ENCODE results near the gene UGT1A5.

Gene UGT1A5

GRCh38 chr2:233791151-233791882, 78.6 kb downstream of the UGT1A5 start:
- no peak for DNase-seq

- no peak for DNase-seq
Observed at GRCh38 chr2:233791883-233792329, 79.2 kb downstream of the UGT1A5 start.

- no peak for DNase-seq
Observed at GRCh38 chr2:233792720-233793119, 80.0 kb downstream of the UGT1A5 start.

DNA sequence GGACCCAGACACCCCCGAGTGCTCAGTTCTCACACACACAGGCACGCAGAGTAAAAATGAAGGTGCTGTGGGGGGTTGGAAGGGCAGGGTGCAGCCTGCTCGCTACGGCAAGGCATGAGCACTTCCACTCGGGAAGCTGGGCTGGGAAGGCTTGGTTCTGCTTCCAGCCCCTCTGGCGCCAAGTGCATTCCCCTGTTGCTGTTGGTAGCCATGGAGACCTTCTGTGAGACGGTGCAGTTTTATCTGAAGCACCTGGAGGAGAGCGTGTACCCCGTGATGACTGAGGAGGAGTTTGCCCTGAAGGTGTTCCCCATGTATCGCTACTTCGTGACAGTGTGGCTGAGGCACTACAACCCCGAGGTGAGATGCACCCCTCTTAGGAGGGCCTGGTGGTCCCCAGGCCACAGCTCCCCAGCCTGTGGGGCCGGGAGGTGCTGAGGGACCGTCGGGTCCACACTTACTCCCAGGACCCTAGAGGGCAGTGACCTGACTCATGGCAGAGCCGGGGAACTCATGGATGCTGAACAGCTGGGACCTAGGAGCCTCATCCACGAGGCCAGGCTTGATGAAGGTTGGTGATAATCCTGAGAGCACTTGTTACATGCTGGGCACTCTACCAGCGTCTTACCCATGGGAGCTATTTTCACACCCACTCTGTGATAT, 80.9 kb downstream of the UGT1A5 start:
- DNase-seq, result no peak

- DNase-seq, result no peak
Observed at GRCh38 chr2:233794128-233794658, 81.5 kb downstream of the UGT1A5 start.

DNA sequence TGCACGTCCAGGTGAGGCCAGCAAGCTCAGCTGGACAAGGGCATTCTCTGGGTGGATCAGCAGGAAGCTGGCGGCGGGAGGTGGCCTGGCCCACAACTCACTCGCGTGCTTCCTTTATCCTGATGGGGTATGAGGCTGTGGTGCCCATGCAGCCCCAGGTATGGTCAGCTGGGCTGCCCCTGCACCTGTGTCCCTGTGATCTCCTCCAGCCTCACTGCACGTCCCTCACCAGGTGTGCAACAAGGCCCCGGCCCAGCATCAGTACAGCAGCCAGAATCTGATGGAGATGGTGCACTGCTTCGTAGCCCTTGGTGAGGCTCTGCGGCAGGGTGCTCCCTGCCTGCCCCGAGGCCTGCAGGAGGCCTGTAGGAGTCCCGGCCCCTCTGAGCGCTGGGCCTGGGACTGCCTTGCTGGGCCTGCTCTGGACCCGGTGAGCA, 83.0 kb downstream of the UGT1A5 start:
- no peak for DNase-seq

- DNase-seq, result no peak
Observed at GRCh38 chr2:233796254-233796653, 83.5 kb downstream of the UGT1A5 start.

DNA sequence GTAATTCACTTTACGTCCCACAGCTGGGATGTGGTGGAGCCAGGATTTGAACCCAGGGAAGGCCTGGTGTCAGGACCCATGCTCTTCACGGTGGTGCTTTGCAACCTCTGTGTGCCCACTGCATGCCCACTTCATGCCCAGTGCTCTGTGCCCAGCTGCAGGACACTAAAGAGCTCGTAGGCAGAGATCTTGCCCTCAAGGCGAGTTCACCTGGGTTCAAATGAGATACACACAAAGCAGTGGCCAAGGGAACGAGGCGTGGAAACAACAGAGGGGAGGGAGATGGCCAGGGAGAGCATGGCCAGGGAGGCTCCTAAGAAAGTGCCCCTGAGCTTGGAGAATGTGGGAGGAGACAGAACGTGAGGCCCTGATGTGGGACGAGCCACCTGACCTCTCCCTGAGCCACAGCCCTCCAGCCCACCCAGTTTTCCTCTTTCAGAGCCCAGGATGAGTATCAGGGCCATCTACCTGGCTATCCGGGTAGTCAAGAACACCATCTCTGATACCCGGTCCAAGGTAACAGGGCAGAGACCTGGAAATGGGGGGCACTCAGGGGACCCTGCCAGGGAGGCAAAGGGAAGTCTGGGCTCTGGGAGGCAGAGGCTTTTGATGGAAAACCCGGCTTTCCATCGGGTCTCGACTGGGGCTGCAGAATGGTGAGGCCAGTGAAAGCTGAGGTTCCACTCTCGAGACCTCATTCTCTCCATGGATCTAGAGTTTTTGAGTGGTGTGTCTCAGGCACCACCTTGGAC, 85.8 kb downstream of the UGT1A5 start:
- DNase-seq, result no peak

- DNase-seq, result no peak
Observed at GRCh38 chr2:233799087-233799665, 86.5 kb downstream of the UGT1A5 start.

DNA sequence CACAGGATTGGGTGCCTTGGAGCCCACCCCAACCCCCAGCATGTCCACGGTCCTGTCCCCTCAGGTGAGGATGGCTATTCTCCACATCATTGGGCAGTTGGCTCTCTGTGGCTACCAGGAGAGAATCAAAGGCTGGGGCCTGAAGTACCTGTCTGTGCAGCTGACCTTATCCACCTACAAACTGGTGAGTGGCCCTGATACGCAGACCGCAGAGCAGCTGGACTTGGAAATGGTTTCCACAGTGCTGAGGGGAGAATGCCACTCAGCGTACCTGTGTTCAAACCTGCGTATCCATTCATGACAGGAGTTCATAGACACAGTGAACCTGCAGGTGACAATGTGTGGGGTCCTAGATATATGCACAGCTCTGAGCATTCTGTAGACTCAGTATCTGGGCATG, 87.0 kb downstream of the UGT1A5 start:
- no peak for DNase-seq

DNA sequence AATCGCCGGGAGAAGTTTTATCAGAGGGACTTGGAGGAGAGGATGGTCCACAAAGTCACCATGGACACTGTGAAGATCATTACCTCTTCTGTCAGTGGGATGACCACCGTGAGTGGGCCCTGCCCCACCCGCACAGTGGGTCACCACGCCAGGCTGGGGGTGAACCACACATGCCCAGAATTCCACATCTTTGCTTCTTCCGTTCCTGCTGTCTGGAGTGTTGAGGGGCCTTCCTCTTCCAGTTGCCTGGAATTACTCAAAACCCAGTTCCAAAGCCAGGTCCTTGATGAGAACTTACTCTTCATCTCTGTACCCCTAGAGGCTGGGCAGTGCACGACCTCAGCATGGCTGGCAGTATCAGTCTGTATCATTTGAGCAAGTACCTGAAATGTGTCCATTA, 87.5 kb downstream of the UGT1A5 start:
- DNase-seq, result no peak

DNA sequence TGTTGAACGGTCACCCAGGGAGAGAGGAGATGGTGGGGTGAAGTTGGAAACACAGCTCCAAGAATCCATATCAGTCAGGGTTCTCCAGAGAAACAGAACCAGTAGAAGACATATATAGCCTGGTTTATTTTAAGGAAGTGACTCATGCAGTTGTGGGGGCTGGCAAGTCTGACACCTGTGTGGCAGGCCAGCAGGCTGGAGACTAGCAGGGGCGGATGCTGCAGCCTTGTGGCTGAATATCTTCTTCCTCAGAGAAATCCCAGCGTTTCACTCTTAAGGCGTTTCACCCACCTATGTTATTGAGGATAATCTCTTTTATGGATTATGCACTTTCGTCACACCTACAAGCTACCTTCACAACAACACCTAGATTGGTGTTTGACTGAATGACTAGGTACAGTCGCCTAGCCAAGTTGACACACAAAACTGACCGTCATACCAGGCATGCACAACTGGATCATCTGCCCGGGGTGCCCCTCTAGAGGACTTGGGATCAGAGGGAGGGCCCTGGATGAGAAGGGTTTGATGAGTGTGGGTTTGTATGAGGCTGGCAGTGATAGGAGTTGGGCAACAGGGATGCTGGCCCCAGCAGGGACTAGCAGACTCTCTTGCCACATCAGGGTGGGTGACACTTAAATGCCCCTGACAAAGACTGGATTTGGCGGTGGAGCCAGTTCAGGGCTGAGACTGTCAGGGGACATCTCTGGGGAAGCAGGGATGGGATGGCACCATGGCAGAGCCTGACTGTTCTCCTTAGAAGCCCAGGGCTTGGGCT, 88.8 kb downstream of the UGT1A5 start:
- DNase-seq, result no peak

DNA sequence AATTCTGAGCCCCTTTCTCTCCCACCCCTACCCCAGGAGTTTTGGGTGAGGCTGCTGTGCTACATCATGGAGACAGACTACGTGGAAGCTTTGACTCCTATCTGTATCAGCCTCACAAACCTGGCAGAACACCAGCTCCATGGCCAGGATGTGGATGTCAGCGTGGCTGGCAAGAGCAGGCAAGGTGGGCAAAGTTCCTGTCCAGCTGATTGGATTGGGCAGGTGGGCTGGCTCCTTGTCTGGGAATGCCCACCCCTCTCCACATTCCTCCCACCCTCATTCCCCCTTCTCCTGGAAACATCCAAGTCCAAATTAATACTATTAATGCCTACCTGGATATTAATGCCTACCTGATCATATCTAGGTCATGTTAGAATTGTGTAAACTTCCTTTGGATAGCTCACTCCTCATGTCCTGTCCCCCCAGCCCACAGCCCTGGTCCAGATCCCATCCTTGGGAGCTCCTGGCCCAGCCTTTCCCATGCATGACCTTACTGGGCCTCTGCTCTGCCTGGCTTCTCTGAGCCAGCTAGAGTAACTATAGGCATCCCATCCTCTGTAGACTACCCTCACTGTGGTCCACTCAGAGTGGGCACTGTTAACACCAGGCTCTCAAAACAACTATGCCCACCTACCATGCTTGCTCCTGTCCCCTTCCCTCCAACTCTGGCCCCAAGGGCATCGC, 89.6 kb downstream of the UGT1A5 start:
- no peak for DNase-seq

DNA sequence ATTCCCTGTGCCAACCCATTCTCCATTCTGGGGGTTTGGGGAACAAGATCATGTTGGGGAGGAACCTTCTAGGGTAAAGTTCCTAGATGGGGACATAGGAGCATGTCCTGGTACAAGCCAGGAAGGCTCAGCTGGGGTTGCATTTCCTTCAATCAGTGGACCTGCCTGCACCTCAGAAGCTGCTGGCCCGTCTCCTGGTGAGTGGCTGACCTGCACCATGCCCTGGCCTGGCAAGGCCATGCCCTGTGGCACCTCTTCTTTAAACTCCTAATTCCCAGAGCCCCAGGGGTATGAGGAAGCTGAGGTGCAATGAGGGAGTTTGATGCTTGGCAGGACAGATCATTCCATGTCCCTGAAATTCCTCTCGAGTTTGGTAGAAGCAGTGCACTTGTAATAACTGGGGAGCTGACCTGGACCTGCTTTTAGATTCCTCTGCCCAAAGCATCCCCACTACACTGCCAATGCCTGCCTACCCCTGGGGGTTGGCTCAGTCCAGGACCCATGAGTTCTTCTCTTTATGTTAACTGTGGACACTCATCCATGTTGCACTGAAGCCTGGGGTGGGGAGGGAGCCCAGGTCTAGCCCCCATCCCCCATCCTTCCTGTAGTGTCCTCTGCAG, 90.7 kb downstream of the UGT1A5 start:
- no peak for DNase-seq

- DNase-seq, result no peak
Observed at GRCh38 chr2:233803994-233804393, 91.3 kb downstream of the UGT1A5 start.

- DNase-seq, result no peak
Observed at GRCh38 chr2:233807215-233807865, 94.6 kb downstream of the UGT1A5 start.

DNA sequence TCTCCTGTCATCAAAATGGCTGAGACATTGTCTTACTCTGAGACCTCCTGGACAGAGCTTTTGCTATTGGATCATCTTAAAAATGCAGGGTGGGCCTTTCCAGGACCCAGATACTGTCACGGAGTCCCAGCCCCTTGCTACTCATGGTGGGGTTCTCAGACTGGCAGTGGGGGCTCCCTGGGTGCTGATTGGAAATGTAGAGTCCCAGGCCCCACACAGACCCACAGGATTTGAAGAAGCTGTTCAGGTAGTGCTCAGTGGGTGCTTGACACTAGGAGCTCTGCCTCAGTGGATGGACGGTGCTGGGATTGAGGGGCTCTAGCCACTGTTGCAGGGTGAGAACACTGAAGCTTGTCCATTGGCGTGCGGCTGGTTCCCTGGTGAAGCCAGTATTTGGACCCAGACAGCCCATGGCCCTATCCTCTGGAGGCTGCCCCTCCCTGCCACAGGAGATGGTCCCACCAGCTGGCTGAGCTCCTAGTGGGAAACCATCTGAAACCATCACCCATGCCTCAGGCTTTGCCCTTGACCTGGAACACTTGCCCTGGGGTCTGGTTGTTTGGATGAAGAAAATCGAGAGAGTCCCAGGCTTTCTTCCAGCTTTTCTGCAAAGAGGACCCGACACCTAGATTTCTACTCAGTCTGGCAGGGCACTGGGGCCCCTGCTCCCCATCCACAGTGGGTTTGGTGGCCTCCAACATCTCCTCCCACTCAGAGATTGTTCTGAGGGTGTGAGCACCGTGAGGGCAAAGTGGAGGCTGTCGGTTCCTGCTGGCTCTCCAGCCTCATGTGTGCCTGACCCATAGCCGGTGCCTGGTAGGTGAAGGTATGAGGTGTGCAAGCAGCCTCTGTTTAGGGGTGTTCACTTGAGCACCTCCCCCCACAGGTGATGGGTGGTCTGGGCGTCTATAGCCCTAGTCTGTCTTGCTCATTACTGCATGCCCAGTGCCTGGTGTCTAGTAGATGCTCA, 95.5 kb downstream of the UGT1A5 start:
- no peak for DNase-seq

- DNase-seq, result no peak
Observed at GRCh38 chr2:233810385-233810784, 97.7 kb downstream of the UGT1A5 start.

DNA sequence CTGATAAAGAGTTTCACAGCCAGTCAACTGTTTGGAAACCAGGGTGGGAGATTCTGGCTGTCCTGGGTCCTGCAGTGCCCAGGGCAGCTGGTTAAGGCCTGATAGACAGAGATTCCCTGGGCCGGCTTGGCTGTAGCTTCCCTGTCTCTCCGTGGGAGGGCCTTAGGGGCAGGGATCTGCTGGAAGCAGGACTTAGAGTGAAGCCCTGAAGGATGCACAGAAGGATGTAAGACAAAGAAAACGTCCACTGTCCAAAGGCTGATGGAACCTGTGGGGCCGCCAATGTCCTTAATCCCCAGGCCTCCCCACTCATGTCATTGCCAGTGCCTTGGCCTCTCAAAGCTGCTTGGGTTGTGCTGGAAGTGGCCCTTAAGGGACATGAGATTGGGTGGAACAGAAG, 98.4 kb downstream of the UGT1A5 start:
- no peak for DNase-seq
